ELR (cell line): ENCODE data around the gene TUBA1B.
"Not testable (repeated sequence)": the region's sequence is repeated elsewhere in the genome, so short reads cannot be mapped to it uniquely, and the experiment has no call there.

Experiments used
- DNase-seq: peaks from one replicate; pipeline ENCODE4 v3.0.0-alpha.2; 2015; ENCODE audit warnings: low read depth

The TUBA1B gene

GRCh38 chr12:49131051-49131893 lies at the start of gene TUBA1B:
Gene TUBA1B, minus strand, starts transcription at chr12:49131395. Its CDS starts 95 bp downstream, at chr12:49131300.
- DNase-seq = peak; percentile 90

- DNase-seq = no peak
Observed at GRCh38 chr12:49174218-49174617, 43.0 kb upstream of the TUBA1B start.

- no peak for DNase-seq
Observed at GRCh38 chr12:49170924-49171323, 39.7 kb upstream of the TUBA1B start.

- no peak for DNase-seq
Observed at GRCh38 chr12:49165114-49165513, 33.9 kb upstream of the TUBA1B start.

- not testable (repeated sequence) for DNase-seq
Observed at GRCh38 chr12:49161901-49162300, 30.7 kb upstream of the TUBA1B start.

GRCh38 chr12:49161092-49161795 lies 30.0 kb upstream of the TUBA1B start:
- no peak for DNase-seq

GRCh38 chr12:49160399-49160798 lies 29.2 kb upstream of the TUBA1B start:
- no peak for DNase-seq

- DNase-seq = no peak
Observed at GRCh38 chr12:49154221-49154620, 23.0 kb upstream of the TUBA1B start.

GRCh38 chr12:49147384-49147783 lies 16.2 kb upstream of the TUBA1B start:
- no peak for DNase-seq

GRCh38 chr12:49146406-49146805 lies 15.2 kb upstream of the TUBA1B start:
- no peak for DNase-seq

- DNase-seq = no peak
Observed at GRCh38 chr12:49144384-49144783, 13.2 kb upstream of the TUBA1B start.

GRCh38 chr12:49138999-49139398 lies 7.8 kb upstream of the TUBA1B start:
- no peak for DNase-seq

- no peak for DNase-seq
Observed at GRCh38 chr12:49138587-49138986, 7.4 kb upstream of the TUBA1B start.

- DNase-seq = no peak
Observed at GRCh38 chr12:49137476-49137875, 6.3 kb upstream of the TUBA1B start.

GRCh38 chr12:49136997-49137396 lies 5.8 kb upstream of the TUBA1B start:
- DNase-seq = not testable (repeated sequence)

- DNase-seq = no peak
Observed at GRCh38 chr12:49133590-49133989, 2.4 kb upstream of the TUBA1B start.

GRCh38 chr12:49133014-49133413 lies 1.8 kb upstream of the TUBA1B start:
- peak; percentile 15 for DNase-seq

GRCh38 chr12:49131894-49132461 lies 783 bp upstream of the TUBA1B start:
- DNase-seq = peak; percentile 64

- peak; percentile 95 for DNase-seq
Observed at GRCh38 chr12:49130151-49131050, 794 bp downstream of the TUBA1B start.

- DNase-seq = no peak
Observed at GRCh38 chr12:49129332-49130150, 1.7 kb downstream of the TUBA1B start.

GRCh38 chr12:49127971-49128370 lies 3.2 kb downstream of the TUBA1B start:
- not testable (repeated sequence) for DNase-seq
